ENCODE data around the gene TWNK.
A peak's percentile ranks its signal among the peaks of the same experiment; 100 is the strongest.
"Not testable (repeated sequence)": the region's sequence is repeated elsewhere in the genome, so short reads cannot be mapped to it uniquely, and the experiment has no call there.

The TWNK gene

DNA sequence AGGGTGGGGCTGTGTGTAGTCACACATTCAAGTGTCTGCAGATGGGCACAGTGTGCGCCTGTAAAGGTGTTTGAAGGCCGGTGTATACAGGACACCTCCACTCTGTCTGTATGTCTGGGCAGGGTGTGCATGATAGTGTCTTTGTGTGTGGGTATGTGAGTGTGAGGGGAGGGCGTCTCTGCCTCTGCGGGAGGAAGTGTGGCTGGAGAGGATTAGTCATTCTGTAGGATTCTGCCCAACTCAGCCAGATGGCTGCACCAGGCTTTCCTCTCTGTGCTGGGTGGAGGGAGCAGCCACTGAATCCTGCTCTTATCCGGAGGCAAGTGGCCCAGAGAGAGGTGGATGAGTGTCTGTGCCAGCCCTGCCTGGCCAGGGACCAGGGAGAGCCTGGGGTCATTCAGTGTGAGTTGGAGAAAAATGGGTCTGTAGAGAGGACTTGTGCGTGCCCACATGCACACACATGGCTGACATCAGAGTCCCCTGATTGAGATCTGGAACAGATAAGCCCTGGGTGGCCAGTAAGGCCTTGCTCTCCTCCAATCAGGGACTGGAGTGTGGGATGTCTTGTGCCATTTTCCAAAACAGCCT lies 45.4 kb downstream of the TWNK start:
- no peak for DNase-seq

DNA sequence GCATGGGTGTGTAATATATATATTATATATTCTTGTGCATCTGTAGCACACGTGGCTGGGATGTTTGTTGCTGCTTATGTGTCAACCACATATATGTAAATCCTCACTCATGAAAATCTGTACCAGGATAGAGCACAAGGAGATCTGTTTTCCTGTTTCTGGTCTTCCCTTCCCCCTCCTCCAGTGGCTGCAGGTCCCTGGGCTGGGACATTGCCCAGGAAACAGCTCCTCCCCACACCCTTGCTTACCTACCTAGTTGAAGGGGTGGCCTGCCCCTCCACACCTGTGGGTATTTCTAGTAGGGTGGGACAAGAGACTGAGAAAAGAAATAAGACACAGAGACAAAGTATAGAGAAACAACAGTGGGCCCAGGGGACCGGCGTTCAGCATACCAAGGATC lies 45.9 kb downstream of the TWNK start:
- no peak for DNase-seq

DNA sequence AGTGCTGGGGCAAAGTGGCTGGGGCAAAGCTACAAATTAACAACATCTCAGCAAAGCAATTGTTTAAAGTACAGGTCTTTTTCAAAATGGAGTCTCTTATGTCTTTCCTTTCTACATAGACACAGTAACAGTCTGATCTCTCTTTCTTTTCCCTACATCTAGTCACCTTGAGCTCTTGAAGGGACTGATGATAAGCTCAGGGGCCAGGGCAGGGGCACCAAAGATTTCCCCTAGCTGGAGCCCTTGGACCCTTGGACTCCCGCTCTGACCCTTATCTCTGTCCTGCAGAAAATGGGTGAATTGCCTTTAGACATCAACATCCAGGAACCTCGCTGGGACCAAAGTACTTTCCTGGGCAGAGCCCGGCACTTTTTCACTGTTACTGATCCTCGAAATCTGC lies 47.1 kb downstream of the TWNK start:
- DNase-seq = not testable (repeated sequence)

DNA sequence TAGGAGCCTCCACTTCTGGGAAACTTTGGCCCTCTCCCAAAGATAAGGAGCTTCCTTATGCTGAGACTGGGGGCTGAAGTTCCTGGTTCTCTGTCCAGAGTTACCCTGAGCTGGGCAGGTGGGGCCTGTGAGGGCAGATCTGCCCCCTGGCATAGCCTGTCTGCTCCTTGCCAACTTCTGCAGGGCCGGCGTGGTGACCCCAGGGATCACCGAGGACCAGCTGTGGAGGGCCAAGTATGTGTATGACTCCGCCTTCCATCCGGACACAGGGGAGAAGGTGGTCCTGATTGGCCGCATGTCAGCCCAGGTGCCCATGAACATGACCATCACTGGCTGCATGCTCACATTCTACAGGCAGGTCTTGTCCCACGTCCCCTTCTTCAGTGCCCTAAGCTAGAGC lies 48.0 kb downstream of the TWNK start:
- no peak for DNase-seq

DNA sequence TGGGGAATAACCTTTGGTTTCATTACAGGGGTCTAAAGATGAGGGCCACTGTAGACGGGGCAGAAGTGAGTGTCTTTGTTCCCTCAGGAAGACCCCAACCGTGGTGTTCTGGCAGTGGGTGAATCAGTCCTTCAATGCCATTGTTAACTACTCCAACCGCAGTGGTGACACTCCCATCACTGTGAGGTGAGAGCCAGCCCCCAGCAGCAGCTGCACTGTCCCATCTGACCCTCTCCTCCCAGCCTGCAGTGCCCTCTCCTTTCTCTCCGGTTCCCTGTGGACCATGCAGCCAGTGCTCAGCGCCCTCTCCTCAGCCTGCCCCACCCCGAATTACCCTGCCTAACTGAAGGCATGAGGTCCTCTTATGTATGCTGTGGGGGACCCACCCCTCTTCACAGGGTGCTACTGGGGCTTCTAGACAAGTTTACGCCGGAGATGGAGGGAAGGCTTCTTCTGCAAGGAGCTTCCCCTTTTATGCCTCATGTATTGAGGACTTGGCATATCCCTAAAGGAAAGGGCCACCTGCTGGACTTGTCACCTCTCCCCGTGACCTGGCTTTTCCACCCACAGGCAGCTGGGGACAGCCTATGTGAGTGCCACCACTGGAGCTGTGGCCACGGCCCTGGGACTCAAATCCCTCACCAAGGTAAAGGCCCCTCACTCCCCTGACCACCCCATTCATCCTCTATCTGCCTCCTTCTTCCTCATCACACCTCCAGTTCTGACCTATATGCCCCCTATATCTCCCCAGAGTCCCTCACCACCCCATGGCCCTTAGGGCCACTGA lies 48.8 kb downstream of the TWNK start:
- DNase-seq = no peak

DNA sequence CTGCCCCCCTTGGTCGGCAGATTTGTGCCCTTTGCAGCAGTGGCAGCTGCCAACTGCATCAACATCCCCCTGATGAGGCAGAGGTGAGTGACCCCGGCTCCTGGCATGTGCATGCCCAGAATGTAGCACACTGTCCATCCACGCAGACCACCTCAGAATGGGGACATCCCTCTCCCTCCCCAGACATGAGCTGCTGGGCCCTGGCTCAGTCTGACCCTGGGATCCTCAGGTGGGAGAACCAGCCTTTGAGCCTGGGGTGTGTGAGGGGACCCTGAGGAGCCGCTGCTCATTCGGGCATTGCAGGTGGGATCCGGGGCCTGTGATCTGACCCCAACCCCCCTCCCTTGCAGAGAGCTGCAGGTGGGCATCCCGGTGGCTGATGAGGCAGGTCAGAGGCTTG lies 49.4 kb downstream of the TWNK start:
- DNase-seq = no peak

DNA sequence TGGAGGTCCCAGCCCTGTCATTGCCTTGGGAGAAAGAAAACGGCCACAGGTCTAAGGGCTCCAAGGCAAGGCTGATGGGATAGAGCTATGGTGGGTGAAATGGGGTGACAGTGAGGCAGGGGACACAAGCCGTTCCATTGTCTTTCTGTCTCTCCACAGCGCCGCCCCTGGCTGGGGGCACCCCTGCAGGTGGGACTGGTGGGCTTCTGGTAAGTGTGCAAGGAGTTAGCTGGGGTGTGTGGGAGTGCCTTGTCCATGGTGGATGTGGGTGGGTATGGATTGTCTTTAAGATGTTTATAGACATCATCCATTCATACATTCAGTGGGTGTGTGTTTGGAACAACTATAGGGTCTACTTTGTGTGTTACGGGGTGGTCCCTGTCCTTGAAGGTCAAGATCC lies 51.1 kb downstream of the TWNK start:
- DNase-seq = no peak

DNA sequence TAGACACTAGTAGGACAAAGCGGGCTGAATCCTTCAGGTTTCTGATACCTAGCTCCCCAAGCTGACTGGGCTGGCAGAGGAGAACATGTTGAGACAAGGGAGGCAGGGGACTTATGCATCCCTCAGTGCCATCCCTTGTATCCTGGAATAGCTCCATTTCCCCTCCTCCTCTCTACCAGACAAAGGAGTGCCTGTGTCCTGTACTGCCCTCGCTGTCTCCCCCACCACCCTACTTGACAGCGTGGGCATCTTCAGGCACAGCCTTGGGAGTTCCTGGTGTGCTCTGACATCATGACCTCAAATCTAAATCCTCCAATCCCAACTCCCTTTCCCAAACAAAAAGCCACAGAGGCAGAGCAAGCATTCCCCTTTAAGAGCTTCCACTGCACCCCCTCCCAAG lies 52.7 kb downstream of the TWNK start:
- no peak for DNase-seq

DNA sequence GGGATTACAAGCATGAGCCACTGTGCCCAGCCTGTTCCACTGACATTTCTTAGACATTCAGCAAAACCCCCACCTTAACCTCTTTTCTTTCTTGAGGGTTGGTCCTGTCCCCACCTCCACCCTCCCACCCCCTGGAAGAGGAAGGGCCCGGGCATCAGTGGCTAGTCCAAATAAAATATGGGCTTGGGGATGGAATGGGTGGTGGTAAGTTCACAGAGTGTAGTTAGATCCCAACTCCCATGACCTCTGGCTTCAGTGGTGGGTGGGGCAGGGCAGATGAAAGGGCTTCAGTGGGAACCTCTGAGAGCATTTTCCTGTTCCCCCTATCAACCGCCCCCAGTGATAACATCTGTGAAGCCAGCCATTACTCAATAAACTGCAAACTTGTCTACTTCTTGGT lies 53.5 kb downstream of the TWNK start:
- DNase-seq = no peak

DNA sequence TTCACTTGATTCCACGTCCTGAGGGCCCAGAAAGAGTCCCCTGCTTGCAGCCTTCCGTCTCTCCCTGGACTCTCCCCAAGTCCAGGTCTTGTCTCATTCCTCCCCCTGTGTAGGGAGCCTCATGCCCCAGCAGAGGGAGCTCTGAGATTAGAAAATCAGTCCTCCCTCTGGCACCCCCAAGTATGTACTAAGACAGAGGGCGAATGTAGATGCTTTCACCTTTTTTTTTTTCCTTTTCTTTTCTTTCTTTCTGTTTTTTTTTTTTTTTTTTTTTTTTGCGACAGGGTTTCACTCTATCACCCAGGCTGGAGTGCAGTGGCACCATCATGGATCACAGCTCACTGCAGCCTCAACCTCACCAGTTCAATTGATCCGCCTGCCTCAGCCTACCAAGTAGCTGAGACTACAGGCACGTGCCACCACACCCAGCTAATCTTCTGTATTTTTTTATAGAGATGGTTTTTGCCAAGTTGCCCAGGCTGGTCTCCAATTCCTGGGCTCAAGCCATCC lies 54.0 kb downstream of the TWNK start:
- DNase-seq = peak; percentile 71

DNA sequence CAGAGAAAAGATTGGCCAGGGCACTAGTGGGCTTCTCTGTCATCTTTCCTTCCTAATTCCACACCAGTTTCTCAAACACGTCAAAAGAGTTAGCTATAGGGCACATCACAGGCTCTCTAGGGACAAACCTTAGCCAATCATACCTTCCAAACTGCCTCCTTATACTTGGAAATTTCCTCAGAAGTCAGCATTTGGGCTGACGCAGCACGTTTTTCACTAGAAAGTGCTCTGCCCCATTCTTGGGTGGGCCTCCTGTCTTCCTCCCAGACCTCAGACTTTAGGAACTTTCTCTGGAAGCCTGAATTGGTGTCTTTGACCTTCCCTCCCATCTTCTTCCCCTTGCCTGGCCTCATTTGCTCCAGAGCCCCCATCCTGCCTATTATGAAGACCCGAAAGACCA lies 54.8 kb downstream of the TWNK start:
- DNase-seq = no peak

DNA sequence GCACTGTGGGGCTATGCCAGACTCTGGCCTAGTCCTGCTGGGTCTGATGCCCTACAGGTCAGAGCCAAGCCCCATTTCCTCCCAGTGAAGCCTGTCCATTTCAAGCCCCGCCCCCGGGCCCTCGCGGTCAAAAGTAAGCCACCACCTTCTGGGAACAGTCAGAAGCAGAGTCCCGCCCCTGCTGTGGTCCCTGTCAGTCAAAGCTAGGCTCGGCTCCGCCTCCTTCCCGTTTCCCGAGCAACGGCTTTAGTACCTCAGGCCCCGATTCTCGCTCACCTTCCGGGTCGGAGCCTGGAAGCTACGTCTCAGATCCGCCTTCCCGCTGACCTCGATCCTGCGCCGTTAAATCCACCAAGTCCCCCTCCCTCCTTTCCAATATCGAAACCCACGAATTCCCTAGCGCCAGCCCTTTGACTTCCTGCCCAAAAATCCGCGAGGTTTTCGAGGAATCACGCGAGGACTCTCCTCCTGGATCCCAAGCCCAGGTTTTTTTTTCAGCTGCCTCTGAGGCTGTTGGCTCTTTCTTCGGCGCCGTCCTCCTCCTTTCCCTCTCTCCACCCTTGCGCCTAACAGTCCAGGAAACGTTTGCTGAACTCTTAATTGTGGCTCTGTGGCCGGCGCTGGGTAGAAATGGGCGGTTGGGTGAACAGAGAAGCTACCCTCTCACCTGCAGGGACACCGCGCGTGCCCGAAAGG lies 55.5 kb downstream of the TWNK start:
- peak; percentile 90 for DNase-seq

DNA sequence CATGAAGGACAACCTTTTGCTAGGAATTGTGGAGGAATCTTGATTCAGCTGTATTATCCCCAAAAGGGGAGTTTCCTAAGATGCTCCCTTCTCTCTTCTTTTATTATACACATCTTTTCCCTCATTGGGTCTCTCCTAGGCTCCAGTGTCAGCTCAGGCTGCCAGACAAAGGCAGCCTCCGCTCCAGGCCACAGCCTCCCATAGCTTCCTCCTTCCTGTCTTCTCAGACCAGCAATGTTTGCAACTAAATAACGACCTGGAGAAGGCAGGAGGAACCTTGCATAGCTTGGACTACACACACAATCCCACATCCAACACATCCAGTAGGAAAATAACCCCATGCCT lies 56.0 kb downstream of the TWNK start:
- DNase-seq = no peak

Measured in 8988T (cell line).